Thyroid gland (tissue), 4 donors: ENCODE measurements around the gene RAB11FIP3. TPM values are rescaled to one million over a fixed set of nuclear protein-coding genes. Genes with fewer than 3 reads are reported as not detected.

Source experiments
- DNase-seq, 2 donors: peaks; one replicate each; pipeline ENCODE4 v3.0.0-alpha.2; 2019
- H3K27ac ChIP-seq, 3 donors: fragments of 200-600 bp; sonication (generic); 1 replicate in 2 of 3; 2 replicates in 1 of 3; pipeline ENCODE4 v1.5.1; 2016 to 2019; ENCODE audit warnings: mild to moderate bottlenecking in 1 of 3, moderate library complexity in 1 of 3
- H3K27me3 ChIP-seq: fragments of 200-600 bp; sonication (generic); one replicate; pipeline ENCODE4 v1.5.1; 2019
- H3K36me3 ChIP-seq, 2 donors: fragments of 200-600 bp; sonication (generic); one replicate each; pipeline ENCODE4 v1.5.1; 2016 to 2019
- H3K4me1 ChIP-seq, 2 donors: fragments of 200-600 bp; sonication (generic); one replicate each; pipeline ENCODE4 v1.5.1; 2017 to 2019
- H3K4me3 ChIP-seq, 3 donors: fragments of 200-600 bp; sonication (generic); replicated peaks in 1 of 3; 1 replicate in 2 of 3; 2 replicates in 1 of 3; pipeline ENCODE4 v1.5.1; 2016; ENCODE audit warnings: mild to moderate bottlenecking in 1 of 3
- H3K9me3 ChIP-seq: fragments of 200-600 bp; sonication (generic); one replicate; pipeline ENCODE4 v1.5.1; 2017
- POLR2A ChIP-seq, 2 donors: fragments of 450-650 bp; IDR thresholded peaks; one replicate each; pipeline ENCODE4 v1.6.1; 2017; ENCODE audit warnings: antibody characterized with exemption in 2 of 2, mild to moderate bottlenecking in 2 of 2, moderate library complexity in 1 of 2
- WGBS, 2 donors: methylation state at CpG; one replicate each; pipeline ENCODE4 v1.1.5; 2017; 5-methylcytosine and 5-hydroxymethylcytosine counted together
- intact Hi-C: fragments of 100-400 bp; cut with DNase I; formaldehyde crosslinking; loops from one replicate; pipeline ENCODE4 v1.15.1; 2023
- total RNA-seq, 4 donors: library from RNA; depleted of rRNA; stranded (reverse); fragments of >200 nt; gene quantifications; one replicate each; pipeline ENCODE4 v1.2.3, GENCODE V29; 2016
- TF ChIP-seq, protein P1 (sequence below), 6 experiments: fragments of 200-600 bp in 3 of 6; fragments of 450-650 bp in 3 of 6; sonication (generic) in 3 of 6; IDR thresholded peaks; one replicate each; pipeline ENCODE4 v1.5.1; 2016 to 2019; ENCODE audit warnings: antibody characterized with exemption in 6 of 6, mild to moderate bottlenecking in 2 of 6, inconsistent platforms in 1 of 6, moderate library complexity in 1 of 6

RAB11FIP3 gene
- total RNA-seq, 4 donors from 2014 or later, result 26.6 to 34.3 (median 28.0) TPM

- Histone ChIP-seq H3K9me3 (no peaks in the 10 kb centered on the region), H3K4me1 (peaks cover 25 to 38% of the 10 kb centered on the region in 2 donors), H3K27me3 (no peaks in the 10 kb centered on the region), H3K36me3 (no peaks in the 10 kb centered on the region), H3K27ac (peak overlapping the region in 2 of 3 donors; percentile 33 to 41), H3K4me3 (peak overlapping the region; percentile 14 to 56 (median 56))
- TF ChIP-seq, protein P1, sequence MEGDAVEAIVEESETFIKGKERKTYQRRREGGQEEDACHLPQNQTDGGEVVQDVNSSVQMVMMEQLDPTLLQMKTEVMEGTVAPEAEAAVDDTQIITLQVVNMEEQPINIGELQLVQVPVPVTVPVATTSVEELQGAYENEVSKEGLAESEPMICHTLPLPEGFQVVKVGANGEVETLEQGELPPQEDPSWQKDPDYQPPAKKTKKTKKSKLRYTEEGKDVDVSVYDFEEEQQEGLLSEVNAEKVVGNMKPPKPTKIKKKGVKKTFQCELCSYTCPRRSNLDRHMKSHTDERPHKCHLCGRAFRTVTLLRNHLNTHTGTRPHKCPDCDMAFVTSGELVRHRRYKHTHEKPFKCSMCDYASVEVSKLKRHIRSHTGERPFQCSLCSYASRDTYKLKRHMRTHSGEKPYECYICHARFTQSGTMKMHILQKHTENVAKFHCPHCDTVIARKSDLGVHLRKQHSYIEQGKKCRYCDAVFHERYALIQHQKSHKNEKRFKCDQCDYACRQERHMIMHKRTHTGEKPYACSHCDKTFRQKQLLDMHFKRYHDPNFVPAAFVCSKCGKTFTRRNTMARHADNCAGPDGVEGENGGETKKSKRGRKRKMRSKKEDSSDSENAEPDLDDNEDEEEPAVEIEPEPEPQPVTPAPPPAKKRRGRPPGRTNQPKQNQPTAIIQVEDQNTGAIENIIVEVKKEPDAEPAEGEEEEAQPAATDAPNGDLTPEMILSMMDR (IDR thresholded peaks at IDR 0.05), result no peak
- no peak for TF ChIP-seq POLR2A (IDR thresholded peaks at IDR 0.05)
- intact Hi-C loops, result no loop called here
- 14 to 23% methylated on average over 14 to 15 of the region's 55 CpGs for WGBS, 2 donors
- peak; percentile 24 to 37 for DNase-seq
Measured at GRCh38 chr16:528111-529011, 102.9 kb downstream of the RAB11FIP3 start.

DNA sequence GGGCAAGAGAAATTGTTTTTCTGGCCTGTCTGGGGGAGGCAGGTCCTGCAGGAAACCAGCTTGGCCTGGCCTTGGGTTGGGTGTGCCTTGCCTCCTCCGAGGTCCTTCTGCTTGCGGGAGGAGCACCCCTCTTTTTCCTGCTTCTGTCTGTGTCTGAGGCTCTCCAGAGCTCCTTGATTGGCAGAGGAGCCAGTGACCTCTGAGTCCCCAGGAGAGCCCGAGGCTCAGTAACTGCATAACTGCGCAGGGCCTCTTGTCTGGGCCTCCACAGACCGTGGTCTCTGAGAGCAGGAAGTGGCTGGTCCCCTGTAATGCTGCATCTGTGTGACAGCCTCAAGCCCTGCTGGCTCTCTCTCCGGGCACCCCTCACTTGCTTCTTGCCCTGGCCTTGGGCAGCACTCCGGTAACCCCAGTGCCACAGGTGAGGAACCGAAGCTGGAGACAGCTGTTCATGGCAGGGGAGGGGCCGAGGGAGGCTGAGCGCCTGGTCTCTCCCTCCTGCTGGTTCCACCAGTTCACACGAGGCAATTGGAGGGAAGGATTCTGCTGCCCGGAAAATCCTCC is 103.6 kb downstream of the RAB11FIP3 start:
- intact Hi-C loops, result no loop called here
- WGBS, 2 donors, result 45 to 63% methylated on average over 6 to 9 of the region's 12 CpGs
- H3K4me1 ChIP-seq, result peaks cover 25 to 38% of the 10 kb centered on the region in 2 donors

GRCh38 chr16:530111-530817 is 104.8 kb downstream of the RAB11FIP3 start:
- H3K27ac ChIP-seq, result no peak overlapping the region
- no peaks in the 10 kb centered on the region for H3K36me3 ChIP-seq
- DNase-seq, result no peak
- TF ChIP-seq, protein P1 (IDR thresholded peaks at IDR 0.05), result no peak
- no peak for TF ChIP-seq POLR2A (IDR thresholded peaks at IDR 0.05)
- H3K9me3 ChIP-seq, result no peaks in the 10 kb centered on the region
- no peak overlapping the region for H3K4me3 ChIP-seq
- intact Hi-C loops, result no loop called here
- H3K4me1 ChIP-seq, result peaks cover 25 to 36% of the 10 kb centered on the region in 2 donors
- no peaks in the 10 kb centered on the region for H3K27me3 ChIP-seq
- WGBS, 2 donors, result 92 to 94% methylated on average over 9 to 14 of the region's 23 CpGs

More for the DNA sequence above, 103.6 kb downstream of the RAB11FIP3 start:
- Histone ChIP-seq H3K27ac (peak overlapping the region in 1 of 3 donors; percentile 41), H3K9me3 (no peaks in the 10 kb centered on the region), H3K4me3 (peak overlapping the region in 1 of 3 donors; percentile 56), H3K27me3 (no peaks in the 10 kb centered on the region), H3K36me3 (no peaks in the 10 kb centered on the region)
- DNase-seq, result no peak
- TF ChIP-seq, protein P1 (IDR thresholded peaks at IDR 0.05), result no peak

- Histone ChIP-seq H3K27ac (no peak overlapping the region), H3K4me3 (no peak overlapping the region), H3K36me3 (no peaks in the 10 kb centered on the region), H3K4me1 (peaks cover 15 to 22% of the 10 kb centered on the region in 2 donors), H3K9me3 (no peaks in the 10 kb centered on the region), H3K27me3 (no peaks in the 10 kb centered on the region)
- 94% methylated on average over 14 of the region's 16 CpGs for WGBS, 2 donors
- DNase-seq, result no peak
- intact Hi-C loops, result no loop called here
- TF ChIP-seq, protein P1 (IDR thresholded peaks at IDR 0.05), result no peak
- TF ChIP-seq POLR2A (IDR thresholded peaks at IDR 0.05), result no peak
Measured at GRCh38 chr16:531494-532125, 106.2 kb downstream of the RAB11FIP3 start.
